SK-N-SH treated with all-trans-retinoic acid at 6 μM for 48 hours (cell line): ENCODE data around the gene LDB2.

ENCODE experiments used
- ATAC-seq: fragments of 200-7000 bp; cut with Tn5 transposase; 3 replicates; pipeline ENCODE4 v1.9.1; 2020; ENCODE audit warnings: mild to moderate bottlenecking, moderate library complexity
- ARNTL ChIP-seq: fragments of 450-650 bp; formaldehyde crosslinking; IDR thresholded peaks from 2 replicates; pipeline ENCODE4 v1.5.0; 2020; ENCODE audit warnings: low read depth, mild to moderate bottlenecking, moderate library complexity, borderline replicate concordance
- BACH2 ChIP-seq: fragments of 250-450 bp; sonication (Bioruptor Pico); IDR thresholded peaks from 2 replicates; pipeline ENCODE4 v1.9.0; 2021; ENCODE audit warnings: mild to moderate bottlenecking, borderline replicate concordance
- CSDC2 ChIP-seq: fragments of 250-450 bp; sonication (Bioruptor Pico); IDR thresholded peaks from 2 replicates; pipeline ENCODE4 v1.5.0; 2020; ENCODE audit warnings: mild to moderate bottlenecking, moderate library complexity
- ESRRG ChIP-seq: fragments of 250-450 bp; sonication (Bioruptor Pico); IDR thresholded peaks from 2 replicates; pipeline ENCODE4 v1.6.1; 2021; ENCODE audit warnings: mild to moderate bottlenecking
- GLIS3 ChIP-seq: fragments of 250-450 bp; sonication (Bioruptor Pico); IDR thresholded peaks from 2 replicates; pipeline ENCODE4 v1.5.0; 2020; ENCODE audit warnings: mild to moderate bottlenecking, moderate library complexity
- ISL1 ChIP-seq: fragments of 250-450 bp; sonication (Bioruptor Pico); IDR thresholded peaks from 2 replicates; pipeline ENCODE4 v2.1.2; 2022; ENCODE audit warnings: mild to moderate bottlenecking, moderate library complexity
- OSR1 ChIP-seq: fragments of 250-450 bp; sonication (Bioruptor Pico); IDR thresholded peaks from 2 replicates; pipeline ENCODE4 v1.8.0; 2022; ENCODE audit warnings: moderate library complexity, mild to moderate bottlenecking, inconsistent platforms
- RARB ChIP-seq: fragments of 250-450 bp; sonication (Bioruptor Pico); IDR thresholded peaks from 2 replicates; pipeline ENCODE4 v1.8.0; 2021; ENCODE audit warnings: mild to moderate bottlenecking, moderate library complexity
- SNAI2 ChIP-seq: fragments of 250-450 bp; sonication (Bioruptor Pico); IDR thresholded peaks from 2 replicates; pipeline ENCODE4 v1.5.0; 2020; ENCODE audit warnings: mild to moderate bottlenecking, moderate library complexity
- TCF4 ChIP-seq: fragments of 250-450 bp; sonication (Bioruptor Pico); IDR thresholded peaks from 2 replicates; pipeline ENCODE4 v1.8.0; 2021; ENCODE audit warnings: mild to moderate bottlenecking, moderate library complexity, borderline replicate concordance
- TOX ChIP-seq: fragments of 250-450 bp; sonication (Bioruptor Pico); IDR thresholded peaks from 2 replicates; pipeline ENCODE4 v1.8.0; 2021; ENCODE audit warnings: mild to moderate bottlenecking, moderate library complexity, borderline replicate concordance
- ZC3H10 ChIP-seq: fragments of 250-450 bp; sonication (Bioruptor Pico); IDR thresholded peaks from 2 replicates; pipeline ENCODE4 v1.5.1; 2021; ENCODE audit warnings: mild to moderate bottlenecking, moderate library complexity
- ZFP3 ChIP-seq: fragments of 250-450 bp; sonication (Bioruptor Pico); IDR thresholded peaks from 2 replicates; pipeline ENCODE4 v1.5.0; 2020; ENCODE audit warnings: mild to moderate bottlenecking, moderate library complexity
- ZFP30 ChIP-seq: fragments of 450-650 bp; formaldehyde crosslinking; IDR thresholded peaks from 2 replicates; pipeline ENCODE4 v1.5.0; 2022; ENCODE audit warnings: mild to moderate bottlenecking, moderate library complexity
- ZNF565 ChIP-seq: fragments of 450-650 bp; formaldehyde crosslinking; conservative IDR thresholded peaks from 2 replicates; pipeline ENCODE4 v1.5.0; 2020; ENCODE audit warnings: low read depth, mild to moderate bottlenecking, moderate library complexity
- ZNF70 ChIP-seq: fragments of 450-650 bp; formaldehyde crosslinking; IDR thresholded peaks from 2 replicates; pipeline ENCODE4 v1.5.0; 2020; ENCODE audit warnings: mild to moderate bottlenecking, moderate library complexity
- ZNF8 ChIP-seq: fragments of 450-650 bp; formaldehyde crosslinking; IDR thresholded peaks from 2 replicates; pipeline ENCODE4 v1.5.0; 2020; ENCODE audit warnings: mild to moderate bottlenecking, moderate library complexity
- TF ChIP-seq, protein P1 (sequence below): fragments of 250-450 bp; sonication (Bioruptor Pico); IDR thresholded peaks from 2 replicates; pipeline ENCODE4 v1.8.0; 2021; ENCODE audit warnings: low read depth, mild to moderate bottlenecking, moderate library complexity, borderline replicate concordance
- TF ChIP-seq, protein P2 (sequence below): fragments of 250-450 bp; sonication (Bioruptor Pico); IDR thresholded peaks from 2 replicates; pipeline ENCODE4 v1.5.0; 2020; ENCODE audit warnings: mild to moderate bottlenecking, moderate library complexity
- TF ChIP-seq, protein P3 (sequence below): fragments of 250-450 bp; sonication (Bioruptor Pico); IDR thresholded peaks from 2 replicates; pipeline ENCODE4 v1.5.1; 2021; ENCODE audit warnings: mild to moderate bottlenecking, moderate library complexity
- TF ChIP-seq, protein P4 (sequence below): fragments of 250-450 bp; sonication (Bioruptor Pico); IDR thresholded peaks from 2 replicates; pipeline ENCODE4 v1.8.0; 2020; ENCODE audit warnings: mild to moderate bottlenecking, moderate library complexity, borderline replicate concordance

The LDB2 gene

DNA sequence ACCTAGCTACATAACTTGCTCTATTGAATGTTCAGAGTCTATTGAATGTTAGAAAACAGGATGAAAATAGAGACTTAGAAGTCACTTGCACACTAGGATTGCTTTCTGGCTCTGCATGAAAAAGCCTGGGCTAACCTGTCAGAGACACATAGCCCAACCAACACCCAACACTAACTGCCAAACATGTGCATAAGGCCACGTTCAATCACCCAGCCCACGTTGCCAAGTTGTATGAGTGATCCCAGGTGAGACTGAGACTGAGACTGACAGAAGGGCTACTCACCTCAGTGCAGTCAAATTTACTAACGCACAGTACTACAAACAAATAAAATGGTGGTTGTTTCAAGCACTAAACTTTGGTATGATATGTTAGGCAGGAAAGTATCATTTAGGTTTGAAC, 61.0 kb downstream of the LDB2 start (continued):
- no peak for TF ChIP-seq ZFP30
- TF ChIP-seq, protein P1, sequence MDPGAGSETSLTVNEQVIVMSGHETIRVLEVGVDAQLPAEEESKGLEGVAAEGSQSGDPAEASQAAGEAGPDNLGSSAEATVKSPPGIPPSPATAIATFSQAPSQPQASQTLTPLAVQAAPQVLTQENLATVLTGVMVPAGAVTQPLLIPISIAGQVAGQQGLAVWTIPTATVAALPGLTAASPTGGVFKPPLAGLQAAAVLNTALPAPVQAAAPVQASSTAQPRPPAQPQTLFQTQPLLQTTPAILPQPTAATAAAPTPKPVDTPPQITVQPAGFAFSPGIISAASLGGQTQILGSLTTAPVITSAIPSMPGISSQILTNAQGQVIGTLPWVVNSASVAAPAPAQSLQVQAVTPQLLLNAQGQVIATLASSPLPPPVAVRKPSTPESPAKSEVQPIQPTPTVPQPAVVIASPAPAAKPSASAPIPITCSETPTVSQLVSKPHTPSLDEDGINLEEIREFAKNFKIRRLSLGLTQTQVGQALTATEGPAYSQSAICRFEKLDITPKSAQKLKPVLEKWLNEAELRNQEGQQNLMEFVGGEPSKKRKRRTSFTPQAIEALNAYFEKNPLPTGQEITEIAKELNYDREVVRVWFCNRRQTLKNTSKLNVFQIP, result no peak

DNA sequence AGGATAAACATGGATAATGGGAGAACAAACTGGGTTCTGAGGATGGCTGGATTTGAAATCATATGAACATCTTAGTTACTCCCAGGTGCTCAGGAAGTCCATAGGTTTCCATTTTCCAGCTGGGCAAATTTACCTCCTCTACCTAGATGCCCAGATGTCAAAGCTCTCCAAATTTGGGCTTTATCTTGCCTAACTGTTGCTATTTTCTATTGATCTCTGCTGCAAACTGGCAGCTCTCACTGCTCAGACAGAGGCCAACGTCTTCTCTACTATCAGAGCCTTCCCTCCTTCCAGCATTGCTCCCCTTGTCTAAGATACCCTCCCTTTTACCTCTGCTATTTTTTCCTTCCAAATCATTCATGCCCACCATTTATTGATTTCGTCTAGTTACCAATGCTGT, 62.1 kb downstream of the LDB2 start:
- TF ChIP-seq ESRRG, result no peak
- TF ChIP-seq, protein P2, sequence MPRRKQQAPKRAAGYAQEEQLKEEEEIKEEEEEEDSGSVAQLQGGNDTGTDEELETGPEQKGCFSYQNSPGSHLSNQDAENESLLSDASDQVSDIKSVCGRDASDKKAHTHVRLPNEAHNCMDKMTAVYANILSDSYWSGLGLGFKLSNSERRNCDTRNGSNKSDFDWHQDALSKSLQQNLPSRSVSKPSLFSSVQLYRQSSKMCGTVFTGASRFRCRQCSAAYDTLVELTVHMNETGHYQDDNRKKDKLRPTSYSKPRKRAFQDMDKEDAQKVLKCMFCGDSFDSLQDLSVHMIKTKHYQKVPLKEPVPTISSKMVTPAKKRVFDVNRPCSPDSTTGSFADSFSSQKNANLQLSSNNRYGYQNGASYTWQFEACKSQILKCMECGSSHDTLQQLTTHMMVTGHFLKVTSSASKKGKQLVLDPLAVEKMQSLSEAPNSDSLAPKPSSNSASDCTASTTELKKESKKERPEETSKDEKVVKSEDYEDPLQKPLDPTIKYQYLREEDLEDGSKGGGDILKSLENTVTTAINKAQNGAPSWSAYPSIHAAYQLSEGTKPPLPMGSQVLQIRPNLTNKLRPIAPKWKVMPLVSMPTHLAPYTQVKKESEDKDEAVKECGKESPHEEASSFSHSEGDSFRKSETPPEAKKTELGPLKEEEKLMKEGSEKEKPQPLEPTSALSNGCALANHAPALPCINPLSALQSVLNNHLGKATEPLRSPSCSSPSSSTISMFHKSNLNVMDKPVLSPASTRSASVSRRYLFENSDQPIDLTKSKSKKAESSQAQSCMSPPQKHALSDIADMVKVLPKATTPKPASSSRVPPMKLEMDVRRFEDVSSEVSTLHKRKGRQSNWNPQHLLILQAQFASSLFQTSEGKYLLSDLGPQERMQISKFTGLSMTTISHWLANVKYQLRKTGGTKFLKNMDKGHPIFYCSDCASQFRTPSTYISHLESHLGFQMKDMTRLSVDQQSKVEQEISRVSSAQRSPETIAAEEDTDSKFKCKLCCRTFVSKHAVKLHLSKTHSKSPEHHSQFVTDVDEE, result no peak
- no peak for TF ChIP-seq SNAI2 (CRISPR knock-in tag)
- TF ChIP-seq RARB (CRISPR knock-in tag), result no peak
- no peak for TF ChIP-seq TCF4 (CRISPR knock-in tag)
- no peak for TF ChIP-seq ZC3H10 (CRISPR knock-in tag)
- no peak for TF ChIP-seq OSR1 (CRISPR knock-in tag)
- TF ChIP-seq, protein P3, sequence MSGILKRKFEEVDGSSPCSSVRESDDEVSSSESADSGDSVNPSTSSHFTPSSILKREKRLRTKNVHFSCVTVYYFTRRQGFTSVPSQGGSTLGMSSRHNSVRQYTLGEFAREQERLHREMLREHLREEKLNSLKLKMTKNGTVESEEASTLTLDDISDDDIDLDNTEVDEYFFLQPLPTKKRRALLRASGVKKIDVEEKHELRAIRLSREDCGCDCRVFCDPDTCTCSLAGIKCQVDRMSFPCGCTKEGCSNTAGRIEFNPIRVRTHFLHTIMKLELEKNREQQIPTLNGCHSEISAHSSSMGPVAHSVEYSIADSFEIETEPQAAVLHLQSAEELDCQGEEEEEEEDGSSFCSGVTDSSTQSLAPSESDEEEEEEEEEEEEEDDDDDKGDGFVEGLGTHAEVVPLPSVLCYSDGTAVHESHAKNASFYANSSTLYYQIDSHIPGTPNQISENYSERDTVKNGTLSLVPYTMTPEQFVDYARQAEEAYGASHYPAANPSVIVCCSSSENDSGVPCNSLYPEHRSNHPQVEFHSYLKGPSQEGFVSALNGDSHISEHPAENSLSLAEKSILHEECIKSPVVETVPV (CRISPR knock-in tag), result no peak
- TF ChIP-seq TOX (CRISPR knock-in tag), result no peak
- TF ChIP-seq GLIS3, result no peak
- no peak for ATAC-seq

DNA sequence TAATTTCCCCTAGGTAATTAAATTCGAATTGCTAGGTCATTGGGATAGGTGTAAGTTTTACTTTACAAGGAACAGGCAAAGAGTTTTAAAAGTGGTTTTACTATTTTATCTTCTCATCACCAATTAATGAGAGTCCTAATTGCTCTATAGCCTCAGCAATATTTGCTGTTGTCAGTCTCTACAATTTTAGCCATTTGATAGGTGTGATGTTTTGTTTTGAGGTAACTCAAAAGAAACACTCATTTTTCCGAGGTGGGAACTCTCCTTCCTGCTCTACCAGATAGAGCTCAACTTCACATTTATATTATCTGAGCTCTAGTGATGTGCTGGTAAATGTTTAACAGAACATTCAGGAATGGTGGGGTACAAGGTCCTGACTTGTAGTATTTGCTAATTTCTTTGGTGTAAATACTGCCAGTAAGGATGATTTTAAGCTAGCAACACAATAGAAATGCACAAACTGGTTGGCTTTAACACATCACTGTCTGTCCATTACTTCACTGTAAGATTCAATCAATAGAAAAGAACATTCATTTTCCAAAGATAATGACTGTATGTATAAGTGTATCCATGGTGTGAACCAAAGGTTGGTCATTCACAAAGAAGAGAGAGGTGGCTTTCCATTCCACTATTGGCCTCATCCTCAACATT, 62.7 kb downstream of the LDB2 start:
- ATAC-seq, result no peak
- TF ChIP-seq SNAI2 (CRISPR knock-in tag) (no peak), RARB (CRISPR knock-in tag) (no peak), ZNF70 (no peak), ARNTL (CRISPR knock-in tag) (no peak), BACH2 (CRISPR knock-in tag) (no peak), ZFP3 (CRISPR knock-in tag) (no peak), ISL1 (no peak), ZC3H10 (CRISPR knock-in tag) (no peak), TOX (CRISPR knock-in tag) (no peak), ZNF565 (no peak), ZFP30 (no peak), GLIS3 (no peak), ESRRG (no peak), ZNF8 (CRISPR knock-in tag) (no peak), CSDC2 (CRISPR knock-in tag) (no peak)
- TF ChIP-seq, protein P1, result no peak
- TF ChIP-seq, protein P3 (CRISPR knock-in tag), result no peak
- TF ChIP-seq, protein P4, sequence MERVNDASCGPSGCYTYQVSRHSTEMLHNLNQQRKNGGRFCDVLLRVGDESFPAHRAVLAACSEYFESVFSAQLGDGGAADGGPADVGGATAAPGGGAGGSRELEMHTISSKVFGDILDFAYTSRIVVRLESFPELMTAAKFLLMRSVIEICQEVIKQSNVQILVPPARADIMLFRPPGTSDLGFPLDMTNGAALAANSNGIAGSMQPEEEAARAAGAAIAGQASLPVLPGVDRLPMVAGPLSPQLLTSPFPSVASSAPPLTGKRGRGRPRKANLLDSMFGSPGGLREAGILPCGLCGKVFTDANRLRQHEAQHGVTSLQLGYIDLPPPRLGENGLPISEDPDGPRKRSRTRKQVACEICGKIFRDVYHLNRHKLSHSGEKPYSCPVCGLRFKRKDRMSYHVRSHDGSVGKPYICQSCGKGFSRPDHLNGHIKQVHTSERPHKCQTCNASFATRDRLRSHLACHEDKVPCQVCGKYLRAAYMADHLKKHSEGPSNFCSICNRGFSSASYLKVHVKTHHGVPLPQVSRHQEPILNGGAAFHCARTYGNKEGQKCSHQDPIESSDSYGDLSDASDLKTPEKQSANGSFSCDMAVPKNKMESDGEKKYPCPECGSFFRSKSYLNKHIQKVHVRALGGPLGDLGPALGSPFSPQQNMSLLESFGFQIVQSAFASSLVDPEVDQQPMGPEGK (CRISPR knock-in tag), result no peak
